ENCODE data around the gene CBFA2T3. TPM values are rescaled to one million over a fixed set of nuclear protein-coding genes. Genes with fewer than 3 reads are reported as not detected.

The CBFA2T3 gene
- total RNA-seq, 4 donors from 2014 or later, result 1.4 to 5.8 (median 1.5) TPM

GRCh38 chr16:88841521-88842307, 135.3 kb downstream of the CBFA2T3 start:
- Histone ChIP-seq H3K9me3 (no peaks in the 10 kb centered on the region), H3K4me1 (no peaks in the 10 kb centered on the region), H3K4me3 (no peak overlapping the region), H3K27ac (no peak overlapping the region), H3K27me3 (no peaks in the 10 kb centered on the region), H3K36me3 (peaks cover 0 to 65% of the 10 kb centered on the region in 2 donors)
- no peak for TF ChIP-seq CTCF (IDR thresholded peaks at IDR 0.05)
- TF ChIP-seq POLR2AphosphoS5 (IDR thresholded peaks at IDR 0.05), result no peak
- no peak for TF ChIP-seq POLR2A (IDR thresholded peaks at IDR 0.05)
- no peak for TF ChIP-seq EP300 (IDR thresholded peaks at IDR 0.05)
- ATAC-seq, result no peak
- WGBS, 2 donors (ENCODE audit: low coverage in 1 of 2), result 85% methylated on average over 4 of the region's 40 CpGs; no CpG with 5 or more reads in 1 of the 2 donors

GRCh38 chr16:88840600-88841215, 136.3 kb downstream of the CBFA2T3 start:
- H3K36me3 ChIP-seq, result peaks cover 0 to 68% of the 10 kb centered on the region in 2 donors
- H3K27ac ChIP-seq, result no peak overlapping the region
- TF ChIP-seq POLR2A (IDR thresholded peaks at IDR 0.05) (no peak), CTCF (IDR thresholded peaks at IDR 0.05) (no peak), POLR2AphosphoS5 (IDR thresholded peaks at IDR 0.05) (no peak), EP300 (IDR thresholded peaks at IDR 0.05) (no peak)
- no peaks in the 10 kb centered on the region for H3K9me3 ChIP-seq
- H3K4me1 ChIP-seq, result no peaks in the 10 kb centered on the region
- WGBS, 2 donors (ENCODE audit: low coverage in 1 of 2), result 100% methylated on average over 2 to 4 of the region's 30 CpGs
- ATAC-seq, result no peak
- H3K4me3 ChIP-seq, result no peak overlapping the region
- no peaks in the 10 kb centered on the region for H3K27me3 ChIP-seq

- TF ChIP-seq CTCF (IDR thresholded peaks at IDR 0.05) (no peak), POLR2AphosphoS5 (IDR thresholded peaks at IDR 0.05) (no peak), POLR2A (IDR thresholded peaks at IDR 0.05) (no peak), EP300 (IDR thresholded peaks at IDR 0.05) (no peak)
- Histone ChIP-seq H3K9me3 (no peaks in the 10 kb centered on the region), H3K4me3 (no peak overlapping the region), H3K27ac (no peak overlapping the region), H3K36me3 (peaks cover 0 to 72% of the 10 kb centered on the region in 2 donors), H3K27me3 (no peaks in the 10 kb centered on the region), H3K4me1 (no peaks in the 10 kb centered on the region)
- 80 to 100% methylated on average over 1 of the region's 24 CpGs for WGBS, 2 donors (ENCODE audit: low coverage in 1 of 2)
- no peak for ATAC-seq
These were observed 137.0 kb downstream of the CBFA2T3 start for GRCh38 chr16:88839745-88840599.

- WGBS, 2 donors (ENCODE audit: low coverage in 1 of 2), result 90% methylated on average over 9 of the region's 39 CpGs; no CpG with 5 or more reads in 1 of the 2 donors
- TF ChIP-seq CTCF (IDR thresholded peaks at IDR 0.05) (no peak), POLR2AphosphoS5 (IDR thresholded peaks at IDR 0.05) (no peak), EP300 (IDR thresholded peaks at IDR 0.05) (no peak), POLR2A (IDR thresholded peaks at IDR 0.05) (no peak)
- no peak for ATAC-seq
- Histone ChIP-seq H3K4me1 (no peaks in the 10 kb centered on the region), H3K9me3 (no peaks in the 10 kb centered on the region), H3K27ac (no peak overlapping the region), H3K27me3 (no peaks in the 10 kb centered on the region), H3K36me3 (peaks cover 0 to 78% of the 10 kb centered on the region in 2 donors), H3K4me3 (no peak overlapping the region)
These were observed 137.9 kb downstream of the CBFA2T3 start for GRCh38 chr16:88839026-88839529.

Measured in gastroesophageal sphincter (tissue), 4 donors.